GM20000 (cell line): ENCODE results near the gene COLEC12.

Experiments used
- DNase-seq: peaks from one replicate; pipeline ENCODE4 v3.0.0; 2012; ENCODE audit warnings: low spot score
- CTCF ChIP-seq: IDR thresholded peaks from 2 replicates; pipeline ENCODE4 v1.5.1; 2012; ENCODE audit warnings: mild to moderate bottlenecking, control low read depth; ENCODE audit errors: extremely low read depth, missing control alignments

The COLEC12 gene

GRCh38 chr18:392928-393573 is 107.5 kb downstream of the COLEC12 start:
- DNase-seq = no peak
- TF ChIP-seq CTCF = no peak

DNA sequence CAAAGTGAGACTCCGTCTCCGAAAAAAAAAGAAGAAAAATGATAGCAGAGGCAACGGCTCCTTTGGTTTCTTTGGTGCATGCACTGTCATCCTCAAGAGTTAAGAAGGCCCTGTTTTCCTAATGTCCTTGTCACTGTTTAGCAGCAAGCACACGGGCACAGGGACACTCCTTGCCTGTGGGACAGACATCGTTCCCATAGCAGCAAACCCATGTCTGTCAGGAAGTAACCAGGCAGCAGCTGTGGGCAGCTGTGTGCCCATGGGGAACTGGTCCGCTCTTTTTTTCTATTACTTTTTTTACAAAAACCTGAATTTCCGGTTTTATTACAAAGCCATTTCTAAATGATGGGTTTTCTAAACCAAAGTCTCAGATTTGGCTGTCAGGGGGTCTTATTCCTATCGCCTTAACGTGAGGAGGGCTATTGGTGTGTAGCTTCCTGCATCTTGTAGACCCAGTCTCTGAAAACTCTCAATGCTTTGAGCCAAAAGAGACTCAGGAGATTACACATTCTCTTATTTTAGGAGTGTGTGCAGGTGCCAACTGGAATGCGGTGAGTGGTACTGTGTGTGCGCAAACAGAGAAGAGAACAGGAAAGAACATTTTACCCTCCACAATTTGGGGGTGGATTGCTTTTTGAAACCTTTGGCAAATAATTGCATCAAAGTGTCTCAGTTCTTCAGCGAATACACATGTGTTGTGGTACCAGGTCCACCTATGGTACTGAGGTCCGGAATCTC is 109.6 kb downstream of the COLEC12 start:
- no peak for TF ChIP-seq CTCF
- DNase-seq = no peak

GRCh38 chr18:389658-390357 is 110.7 kb downstream of the COLEC12 start:
- no peak for TF ChIP-seq CTCF
- no peak for DNase-seq

DNA sequence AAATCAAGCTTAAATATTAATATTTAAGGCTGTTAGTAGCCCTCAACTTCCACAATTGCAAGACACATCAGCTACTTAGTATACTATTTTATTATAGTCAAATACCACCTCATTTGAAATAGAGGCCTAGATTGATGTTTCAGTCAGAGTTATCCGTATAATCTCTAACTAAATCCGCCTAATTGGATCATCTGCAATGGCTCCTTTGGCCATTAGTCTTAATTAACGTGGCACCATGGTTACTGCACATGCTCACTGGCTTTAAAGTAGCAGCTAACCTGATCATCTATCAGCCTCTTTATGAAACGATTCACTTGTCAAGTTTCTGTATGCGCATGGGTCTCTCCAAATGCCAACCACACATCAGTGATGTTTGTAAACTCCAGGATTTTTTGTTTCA is 112.3 kb downstream of the COLEC12 start:
- TF ChIP-seq CTCF = no peak
- DNase-seq = no peak

DNA sequence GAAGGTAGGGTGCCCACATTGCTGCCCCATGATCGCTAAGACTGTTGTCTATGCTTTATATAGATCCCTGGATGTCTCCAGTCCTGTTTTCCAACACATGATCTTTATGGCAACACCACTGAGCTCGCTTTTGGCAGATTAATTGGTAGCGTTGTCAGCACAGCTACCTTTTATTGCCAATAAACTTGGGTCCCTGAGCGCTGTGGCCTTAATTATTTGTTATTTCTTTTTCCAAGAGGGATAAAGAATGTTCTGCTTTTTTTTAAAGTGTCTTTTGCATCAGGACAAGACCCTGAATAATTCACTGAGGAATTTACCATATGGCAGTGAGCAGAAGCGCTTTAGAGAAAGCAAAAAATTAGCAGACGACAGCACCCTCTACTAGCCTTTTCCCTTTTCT is 113.5 kb downstream of the COLEC12 start:
- no peak for TF ChIP-seq CTCF
- DNase-seq = no peak

- DNase-seq = no peak
- TF ChIP-seq CTCF = no peak
Observed at GRCh38 chr18:384897-385296, 115.6 kb downstream of the COLEC12 start.

GRCh38 chr18:383135-383534 is 117.4 kb downstream of the COLEC12 start:
- DNase-seq = no peak

More at GRCh38 chr18:383135-383534, 117.4 kb downstream of the COLEC12 start:
- TF ChIP-seq CTCF = no peak
